TTC549 (cell line): ENCODE results near the gene RAPGEF1.
"Not testable (repeated sequence)": the region's sequence is repeated elsewhere in the genome, so short reads cannot be mapped to it uniquely, and the experiment has no call there.

Experiments
- FAIRE-seq: peaks from 2 replicates; lab custom pipeline; 2012; peaks lifted over from hg19 to GRCh38; lab: Jason Lieb, UNC

Gene RAPGEF1

DNA sequence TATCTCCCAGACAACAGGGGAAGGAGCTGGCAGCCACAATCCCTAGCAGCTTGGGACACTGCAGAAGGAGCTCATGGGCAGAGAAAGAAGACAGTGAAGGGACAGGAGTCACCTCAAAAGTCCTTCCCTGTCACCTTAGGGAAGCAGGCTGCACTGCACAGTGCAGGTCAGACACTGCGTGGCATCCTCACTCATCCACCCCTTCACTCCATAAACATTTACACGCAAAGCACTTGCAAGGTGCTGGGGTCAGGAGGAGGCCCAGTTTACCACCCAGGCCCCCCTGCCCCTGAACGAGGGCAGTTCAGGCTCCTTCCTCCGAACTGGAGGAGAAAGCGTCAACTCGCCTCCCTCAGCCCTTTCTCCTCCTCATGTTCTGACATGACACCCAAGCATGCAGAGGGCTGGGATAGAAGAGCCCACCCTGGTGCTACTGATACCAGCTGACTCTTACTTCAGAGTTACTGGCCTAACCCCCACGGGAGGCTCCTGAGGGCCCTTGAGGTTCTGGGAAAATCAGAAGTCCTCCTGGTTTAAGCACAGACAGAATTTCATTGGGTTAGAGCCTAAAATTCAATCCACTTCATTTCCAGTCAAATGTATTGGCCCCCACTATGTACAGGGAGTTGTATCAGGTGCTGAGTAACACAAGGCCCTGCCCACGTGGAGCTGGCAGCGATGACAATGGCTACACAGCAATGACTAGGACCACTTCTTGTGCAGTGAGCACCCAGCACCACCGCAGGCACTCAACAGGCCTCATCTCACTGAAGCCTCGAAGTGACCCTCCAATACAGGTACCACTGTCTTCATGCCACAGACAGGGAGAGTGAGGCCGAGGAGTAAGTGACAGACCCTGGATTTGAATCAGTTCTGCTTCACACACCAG lies 70.4 kb downstream of the RAPGEF1 start:
- no peak for FAIRE-seq

DNA sequence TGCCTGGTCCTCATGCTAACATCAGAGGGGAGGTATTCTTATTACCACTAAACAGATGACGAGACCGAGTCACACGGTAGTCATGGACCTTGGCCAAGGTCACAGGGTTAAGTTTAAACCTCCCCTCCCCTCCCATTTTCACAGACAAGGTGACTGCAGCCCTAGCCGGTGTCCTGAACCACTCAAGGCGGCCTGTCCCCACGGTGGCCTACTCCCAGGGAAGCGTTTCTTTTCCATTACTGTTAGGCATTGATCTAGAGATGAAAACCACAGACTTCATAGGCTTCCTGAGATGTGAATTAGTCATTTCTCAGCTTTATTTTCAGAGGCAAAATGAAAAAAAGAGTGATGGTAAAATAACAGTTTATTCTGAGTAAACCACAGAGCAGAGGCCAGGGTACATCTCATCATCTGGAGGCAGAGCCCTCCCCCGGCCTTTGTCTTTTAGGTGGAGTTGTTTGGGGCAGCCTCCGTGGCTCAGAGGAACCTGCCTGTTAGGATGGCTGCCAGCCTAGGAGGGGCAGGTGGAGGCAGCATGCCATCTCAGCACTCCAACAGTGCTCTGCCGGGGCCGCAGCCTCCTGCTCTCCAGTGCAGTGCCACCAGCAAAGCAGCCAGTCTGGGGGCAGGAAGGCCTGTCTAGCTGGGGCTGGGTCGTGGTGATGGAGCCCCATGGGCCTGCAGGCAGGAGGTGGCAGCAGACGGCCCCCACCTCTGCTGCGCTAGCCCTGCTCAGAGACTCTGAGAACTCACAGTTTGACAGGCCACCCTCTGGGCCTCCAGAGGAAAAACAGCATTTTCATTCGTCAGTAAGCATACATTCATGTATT lies 71.2 kb downstream of the RAPGEF1 start:
- FAIRE-seq, result no peak

DNA sequence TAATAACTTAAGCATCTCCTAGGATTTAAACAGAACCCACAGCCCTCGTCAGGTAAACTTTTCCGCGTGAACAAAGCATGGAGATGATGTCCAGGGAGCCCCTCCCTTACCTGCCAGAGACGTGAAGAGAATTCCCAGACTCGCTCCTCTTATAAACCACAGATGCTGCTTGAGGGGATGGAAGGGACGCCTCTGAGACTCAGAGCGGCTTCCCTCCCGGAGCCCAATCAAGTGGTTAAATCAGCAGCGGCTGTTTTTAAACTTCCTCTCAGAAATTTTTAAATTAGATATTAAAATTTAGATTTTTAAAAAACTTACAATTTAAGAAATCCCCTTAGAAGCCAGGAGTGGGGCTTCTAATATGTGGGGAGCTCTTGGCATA lies 71.8 kb downstream of the RAPGEF1 start:
- FAIRE-seq, result no peak

DNA sequence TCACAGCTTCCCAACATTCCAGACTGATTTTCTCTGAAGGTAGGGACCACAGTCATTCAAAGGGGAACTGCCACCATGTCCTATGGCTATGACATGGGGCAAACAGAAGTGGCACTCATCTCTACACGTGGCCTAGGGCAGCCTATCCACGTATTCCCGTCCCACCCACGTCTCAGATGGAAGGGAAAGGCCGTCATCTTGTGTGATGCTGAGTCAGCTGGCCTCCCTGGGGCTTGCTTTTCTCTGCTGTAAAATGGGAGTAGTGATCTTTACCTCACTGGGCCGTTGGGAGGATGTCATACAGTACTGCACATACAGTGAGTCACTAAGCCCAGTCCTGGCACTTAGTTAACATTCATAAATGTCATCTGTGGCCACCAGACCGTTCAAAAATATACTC lies 72.3 kb downstream of the RAPGEF1 start:
- FAIRE-seq, result no peak

DNA sequence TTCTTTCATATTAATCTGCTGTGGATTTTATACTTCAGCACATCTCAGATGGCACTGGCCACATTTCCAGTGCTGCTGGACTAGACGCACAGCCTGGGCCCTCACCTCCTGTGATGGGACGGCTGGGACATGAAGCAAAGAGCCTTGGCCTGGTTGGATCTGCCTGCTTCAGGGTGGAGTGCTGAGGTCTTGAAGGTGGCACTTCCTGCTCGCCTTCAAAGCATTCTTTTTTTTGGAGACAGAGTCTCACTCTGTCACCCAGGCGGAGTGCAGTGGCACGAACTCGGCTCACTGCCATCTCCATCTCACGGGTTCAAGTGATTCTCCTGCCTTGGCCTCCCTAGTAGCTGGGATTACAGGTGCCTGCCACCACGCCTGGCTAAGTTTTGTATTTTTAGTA lies 73.1 kb downstream of the RAPGEF1 start:
- no peak for FAIRE-seq

DNA sequence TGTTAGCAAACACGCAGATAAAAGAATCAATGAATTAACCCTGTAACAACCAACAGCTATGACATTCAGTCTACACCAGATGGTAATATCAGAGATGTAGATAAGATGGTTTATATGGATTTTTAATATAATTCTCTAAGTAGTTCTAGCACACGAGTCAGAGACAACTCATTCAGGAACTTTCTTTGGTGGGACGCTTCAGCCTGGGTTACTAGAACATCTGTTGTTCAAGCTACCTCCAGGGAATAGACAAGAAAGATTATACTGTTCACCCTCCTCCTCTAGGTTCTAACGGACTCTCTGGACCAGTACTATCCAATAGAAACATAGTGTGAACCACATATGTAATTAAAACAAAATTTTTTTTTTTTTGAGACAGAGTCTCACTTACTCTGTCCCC lies 73.8 kb downstream of the RAPGEF1 start:
- no peak for FAIRE-seq

DNA sequence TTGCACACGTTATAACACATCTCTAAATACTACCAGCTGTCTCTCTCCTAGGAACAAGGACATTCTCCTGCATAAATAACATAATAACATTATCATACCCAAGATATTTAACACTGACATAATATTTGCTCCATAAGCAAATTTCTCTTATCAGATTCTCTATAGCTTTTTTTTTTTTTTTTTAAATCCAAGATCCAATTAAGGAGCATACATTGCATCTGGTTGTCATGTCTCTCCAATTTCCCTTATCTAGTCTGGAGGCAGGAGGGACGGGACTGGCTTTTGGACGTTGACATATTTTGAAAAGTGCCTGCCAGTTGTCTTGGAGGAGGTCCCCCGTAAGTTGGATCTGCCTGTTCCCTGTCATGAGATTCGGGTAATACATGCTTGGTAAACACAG lies 76.6 kb downstream of the RAPGEF1 start:
- FAIRE-seq, result no peak

DNA sequence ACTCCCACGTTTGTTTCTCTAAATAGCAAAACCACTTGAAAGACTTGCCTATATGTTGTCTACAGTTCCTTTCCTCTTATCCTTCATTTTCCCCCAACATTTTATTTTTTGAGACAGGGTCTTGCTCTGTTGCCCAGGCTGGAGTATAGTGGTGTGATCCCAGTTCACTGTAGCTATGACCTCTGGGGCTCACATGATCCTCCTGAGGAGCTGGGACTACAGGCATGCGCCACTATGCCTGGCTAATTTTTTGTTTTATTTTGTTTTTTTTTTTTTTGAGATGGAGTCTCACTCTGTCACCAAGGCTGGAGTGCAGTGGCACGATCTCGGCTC lies 77.6 kb downstream of the RAPGEF1 start:
- FAIRE-seq, result not testable (repeated sequence)

DNA sequence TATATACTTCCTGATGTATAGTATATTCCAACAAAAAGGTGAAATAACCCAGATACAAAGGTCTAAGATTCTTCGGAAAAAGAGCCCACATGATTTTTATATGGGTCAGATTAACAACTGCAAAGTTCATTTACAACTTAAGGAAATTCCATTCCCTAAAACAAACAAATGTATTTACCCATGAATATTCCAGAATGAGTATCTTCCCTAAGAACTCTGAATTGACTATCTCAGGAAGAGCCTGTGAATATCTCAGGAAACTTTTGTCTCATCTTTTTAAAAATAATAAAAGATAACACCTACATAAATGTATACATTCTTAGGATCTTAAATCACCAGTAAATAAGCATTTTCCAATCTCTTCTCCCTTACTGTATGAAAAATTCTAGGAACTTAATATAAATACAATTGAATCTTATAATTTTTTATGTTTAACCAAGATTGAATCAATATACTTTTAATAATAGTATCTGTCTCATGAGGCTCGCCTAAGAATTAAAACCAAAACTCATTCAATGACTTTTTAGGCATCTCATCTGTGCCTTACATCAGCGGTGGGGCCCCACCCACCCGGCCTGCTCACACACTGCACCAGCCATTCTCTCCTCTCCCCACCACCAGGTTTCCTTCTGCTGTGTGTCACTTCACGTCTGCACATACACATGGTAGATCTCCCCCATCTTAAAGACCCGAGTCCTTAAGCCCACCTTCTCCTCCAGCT lies 78.1 kb downstream of the RAPGEF1 start:
- FAIRE-seq, result no peak

DNA sequence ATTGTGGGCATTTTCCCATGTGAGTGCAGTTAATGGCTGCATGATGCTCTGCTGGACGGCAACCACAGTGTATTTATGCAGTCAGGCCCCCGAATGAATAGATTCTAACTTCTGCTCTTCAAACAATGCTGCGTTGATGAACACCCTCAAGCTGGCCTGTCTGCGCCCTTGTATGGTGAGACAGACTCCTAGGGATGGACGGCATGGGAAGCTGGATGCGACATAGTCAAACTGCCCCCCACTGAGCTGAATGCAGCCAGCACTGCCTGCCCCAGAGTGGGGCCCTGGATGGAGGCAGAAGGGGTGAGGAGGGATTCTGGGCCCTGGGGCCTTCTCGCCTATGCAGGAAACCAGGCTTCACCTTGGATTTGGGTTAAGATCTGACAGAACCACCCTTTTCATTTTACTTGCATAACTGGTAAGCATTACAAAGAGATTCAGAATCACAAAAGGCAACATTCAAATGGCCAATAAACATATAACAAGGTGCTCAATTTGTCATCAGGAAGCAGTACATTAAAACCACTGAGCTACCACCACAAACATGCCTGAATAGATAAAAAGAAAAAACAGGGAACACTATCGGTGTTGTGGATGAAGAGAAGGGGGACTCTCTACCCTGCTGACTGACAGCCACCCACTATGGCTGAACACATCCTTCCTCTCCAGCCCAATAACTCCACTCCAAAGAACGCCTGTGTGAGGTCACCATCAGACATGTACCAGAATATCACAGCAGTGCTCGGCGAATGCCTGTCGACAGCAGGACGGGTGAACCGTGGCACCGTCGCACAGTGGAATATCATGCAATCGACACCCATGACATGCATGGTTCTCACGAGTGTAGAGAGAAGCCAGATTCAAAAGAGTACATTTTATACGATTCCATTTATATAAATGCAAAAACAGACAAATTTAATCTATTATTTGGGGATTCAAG lies 79.1 kb downstream of the RAPGEF1 start:
- FAIRE-seq, result no peak

DNA sequence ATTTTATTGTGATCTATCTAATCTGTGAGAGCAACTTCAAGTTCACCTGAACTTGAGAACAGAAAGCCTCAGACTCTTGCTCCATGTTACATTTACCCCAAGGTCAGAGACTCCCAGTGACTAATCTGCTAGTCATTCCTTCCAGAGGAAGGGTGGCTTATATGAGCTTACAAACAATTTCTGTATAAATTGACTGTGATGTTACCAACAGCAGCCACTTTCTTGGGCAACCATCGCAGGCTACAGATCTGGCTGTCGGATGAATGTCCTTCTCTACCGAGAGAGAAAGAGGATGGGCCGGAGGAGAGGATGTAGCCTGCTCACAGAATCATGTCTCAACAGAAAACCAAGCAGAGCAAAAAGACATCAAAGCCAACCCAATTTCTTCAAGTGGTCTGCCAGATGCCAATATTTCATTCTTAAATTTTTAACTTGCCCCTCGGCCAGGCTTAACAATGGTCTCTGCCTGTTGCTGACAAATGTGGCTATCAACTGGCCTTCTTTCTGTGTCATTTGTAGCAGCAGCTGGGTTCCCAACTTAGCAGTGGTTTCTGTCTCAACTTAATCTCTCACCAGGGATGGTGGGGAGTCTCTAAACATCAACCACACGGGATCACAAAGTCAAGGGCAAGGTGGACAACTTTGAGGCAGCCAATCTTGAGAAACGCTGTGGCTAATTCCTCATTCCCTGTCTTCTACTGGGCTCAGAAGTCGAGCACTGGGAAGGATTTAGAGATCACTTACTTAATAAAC lies 81.3 kb downstream of the RAPGEF1 start:
- FAIRE-seq, result no peak

DNA sequence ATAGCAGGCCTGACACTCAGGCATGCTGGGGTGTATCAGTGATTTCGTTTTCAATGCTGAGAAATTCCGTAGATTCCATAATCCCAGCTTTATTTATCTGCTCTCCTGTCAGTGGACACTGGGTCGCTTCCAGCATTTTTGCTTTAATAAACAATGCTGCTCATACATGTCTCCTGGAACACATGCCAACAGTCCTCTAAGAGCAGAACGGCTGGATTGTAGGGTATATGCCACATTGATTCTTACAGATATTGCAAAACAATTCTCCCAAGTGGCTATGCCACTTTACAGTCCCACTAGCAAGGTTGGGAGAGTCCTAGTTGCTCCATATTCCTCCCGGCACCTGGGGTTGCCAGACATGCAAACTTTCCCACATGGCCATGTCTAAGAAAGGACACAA lies 81.9 kb downstream of the RAPGEF1 start:
- FAIRE-seq, result no peak

DNA sequence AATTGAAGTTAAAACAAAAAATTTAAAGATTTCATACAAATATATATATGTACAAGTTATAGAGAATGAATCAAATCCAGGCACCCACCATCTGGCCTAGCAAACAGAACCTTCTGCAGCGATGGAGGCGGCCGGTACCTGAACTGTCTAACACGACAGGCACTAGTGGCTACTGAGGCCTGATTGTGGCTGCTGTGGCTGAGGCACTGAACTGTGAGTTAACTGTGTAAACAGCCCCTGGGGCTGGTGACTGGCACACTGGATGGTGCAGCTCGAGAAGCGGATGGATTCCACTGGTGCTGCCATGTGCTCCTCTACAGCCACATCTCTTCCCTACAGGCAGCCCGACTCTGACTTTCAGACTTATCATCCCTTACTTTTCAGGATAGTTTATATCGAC lies 82.4 kb downstream of the RAPGEF1 start:
- no peak for FAIRE-seq

DNA sequence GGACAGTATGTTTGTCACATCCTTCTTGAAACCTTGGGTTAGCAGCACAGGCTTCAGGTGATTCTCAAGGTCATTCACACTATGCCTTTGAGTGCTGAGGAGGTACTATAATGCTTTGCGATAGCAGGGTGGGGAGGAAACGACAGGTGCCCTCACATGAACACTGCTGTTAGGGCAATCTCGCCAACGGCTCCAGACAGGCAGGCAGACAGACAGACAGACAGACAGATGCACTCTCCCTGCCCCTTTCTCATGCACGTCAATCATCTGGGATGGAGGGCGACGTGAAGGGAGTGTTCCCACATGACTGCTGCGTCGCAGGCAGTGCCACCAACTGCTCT lies 82.9 kb downstream of the RAPGEF1 start:
- no peak for FAIRE-seq

DNA sequence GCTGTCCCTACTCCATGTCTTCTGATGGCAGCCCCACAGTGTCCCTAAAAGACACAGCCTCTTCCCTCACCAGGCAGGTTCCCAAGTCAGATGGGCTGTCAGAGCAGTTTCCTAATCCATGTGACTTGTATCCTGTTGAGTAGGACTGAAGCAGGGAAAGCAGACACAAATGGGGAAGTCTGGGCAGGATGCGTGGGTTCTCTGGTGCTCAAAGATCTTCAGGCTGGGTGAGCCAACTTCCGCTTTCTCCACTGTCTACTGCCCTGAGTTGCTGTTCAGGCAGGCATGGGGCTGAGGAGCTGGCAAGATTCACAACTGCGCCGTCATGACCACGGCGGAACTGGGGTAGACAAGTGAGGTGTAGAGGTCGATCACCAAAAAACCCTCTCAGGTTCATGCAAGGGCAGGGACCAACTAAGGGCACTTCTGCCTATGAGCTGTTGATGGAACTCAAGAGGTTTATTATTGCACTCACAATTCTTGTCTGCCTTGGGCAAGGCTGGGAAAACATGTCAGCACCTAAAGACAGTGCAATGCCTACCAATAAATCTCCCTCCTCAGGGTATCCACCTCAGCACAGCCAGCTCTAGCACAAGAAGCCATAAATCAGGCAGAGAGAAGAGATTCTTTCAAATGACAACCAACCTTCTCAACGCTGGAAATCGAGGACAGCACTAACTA lies 83.4 kb downstream of the RAPGEF1 start:
- FAIRE-seq, result no peak

DNA sequence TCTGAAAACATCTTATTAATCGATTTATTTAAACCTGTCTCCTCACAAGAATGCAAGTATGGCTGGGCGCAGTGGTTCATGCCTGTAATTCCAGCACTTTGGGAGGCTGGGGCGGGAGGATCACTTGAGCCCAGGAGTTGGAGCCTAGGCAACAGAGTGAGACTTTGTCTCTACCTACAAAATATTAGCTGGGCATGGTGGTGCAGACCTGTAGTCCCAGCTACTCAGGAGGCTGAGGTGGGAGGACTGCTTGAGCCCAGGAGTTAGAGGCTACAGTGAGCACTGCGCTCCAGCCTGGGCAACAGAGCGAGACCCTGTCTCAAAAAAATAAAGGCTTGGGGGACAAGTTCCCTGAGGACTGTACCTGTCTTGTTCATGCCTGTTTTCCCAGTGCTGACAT lies 85.5 kb downstream of the RAPGEF1 start:
- not testable (repeated sequence) for FAIRE-seq

DNA sequence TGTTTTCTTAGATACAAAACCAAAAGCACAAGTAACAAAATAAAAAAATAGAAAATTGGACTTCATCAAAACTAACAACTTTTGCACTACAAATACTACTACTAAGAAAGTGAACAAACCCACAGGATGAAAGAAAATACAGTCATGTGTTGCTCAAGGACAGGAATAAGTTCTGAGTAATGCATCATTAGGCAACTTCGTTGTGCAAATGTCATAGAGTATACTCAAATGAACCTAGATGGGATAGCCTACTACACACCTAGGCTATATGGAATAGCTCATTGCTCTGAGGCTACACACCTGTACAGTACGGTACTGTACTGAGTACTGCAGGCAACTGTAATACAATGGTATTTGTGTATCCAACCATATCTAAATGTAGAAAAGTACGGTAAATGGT lies 88.3 kb downstream of the RAPGEF1 start:
- FAIRE-seq, result no peak

DNA sequence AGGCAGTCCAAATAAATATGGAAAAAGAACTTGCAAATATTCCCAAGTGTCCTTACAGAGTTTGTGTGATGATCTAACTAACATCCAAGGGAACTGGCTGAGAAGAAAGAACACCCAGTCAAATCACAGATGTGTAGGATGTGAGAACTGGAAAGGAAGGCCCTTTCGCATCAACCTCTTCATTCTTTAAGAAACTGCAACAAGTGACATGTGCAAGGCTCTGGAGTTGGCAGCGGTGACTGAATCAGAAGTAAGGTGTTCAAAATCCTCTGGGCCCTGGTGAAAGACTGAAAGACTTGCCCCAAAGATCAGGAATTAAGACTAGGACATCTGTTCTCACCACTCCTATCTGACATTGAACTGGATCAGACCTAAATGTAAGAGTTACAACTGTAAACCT lies 88.7 kb downstream of the RAPGEF1 start:
- FAIRE-seq, result no peak

DNA sequence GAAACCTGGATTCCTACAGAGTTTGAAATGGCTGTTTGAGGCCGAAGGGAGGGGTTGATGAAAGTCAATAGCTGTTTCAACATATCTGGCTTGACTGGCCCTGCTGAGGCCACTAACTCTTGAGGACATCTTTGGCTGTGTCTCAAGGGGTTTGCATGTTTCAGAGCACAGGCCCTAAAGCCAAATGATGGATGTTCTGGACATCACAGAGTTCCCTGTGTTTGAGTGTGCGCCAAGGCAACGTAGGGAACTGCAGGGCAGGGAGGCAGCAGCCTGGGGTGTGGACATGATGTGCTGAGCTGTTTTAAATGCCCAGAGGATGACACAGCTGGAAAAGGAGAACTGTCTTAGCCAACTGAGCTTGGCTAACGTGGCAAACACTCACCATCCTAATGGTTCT lies 89.6 kb downstream of the RAPGEF1 start:
- no peak for FAIRE-seq

DNA sequence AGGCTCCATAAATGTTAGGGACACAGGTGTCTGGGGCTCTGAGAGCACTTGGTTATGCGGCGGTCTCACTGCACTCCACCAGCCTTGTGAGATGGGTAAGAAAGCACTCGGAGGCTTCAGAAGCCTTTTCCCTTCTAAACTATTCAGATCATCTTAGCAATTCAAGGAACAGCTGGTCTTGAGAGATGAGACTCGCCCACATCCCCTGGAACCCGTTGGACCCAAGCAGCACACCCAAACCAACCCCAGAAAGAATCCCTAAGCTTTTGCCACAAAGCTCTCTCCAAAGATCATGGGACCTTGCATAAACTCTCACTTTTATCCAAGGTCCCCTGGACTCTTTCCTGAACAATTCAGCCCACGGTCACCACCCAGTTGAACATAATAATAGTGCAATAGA lies 90.2 kb downstream of the RAPGEF1 start:
- FAIRE-seq, result no peak
